Measurements from ENCODE around the gene PDIK1L.

PDIK1L gene

GRCh38 chr1:26162220-26162709 lies 50.6 kb downstream of the PDIK1L start:
- ChIA-PET CTCF (interaction anchor here (0.7 to 2.2 kb wide), 2 partner anchors 7 to 883 kb away, joined by 3 to 6 read pairs; partner anchors contain the start of gene ZNF593), POLR2A (ENCODE audit: low non-redundant PET) (no interaction called here)
- no peak for TF ChIP-seq CTCF (conservative IDR thresholded peaks at IDR 0.05; ENCODE audit: low read depth)
- peak overlapping the region; percentile 24; the same call in 1 of the 2 replicates for H3K27ac ChIP-seq
- no peak for DNase-seq (ENCODE audit: low spot score)

GRCh38 chr1:26163684-26164035 lies 52.0 kb downstream of the PDIK1L start:
- DNase-seq (ENCODE audit: low spot score), result no peak
- CTCF ChIA-PET, result interaction anchor here (0.6 to 0.9 kb wide), 8 partner anchors 19 to 903 kb away, joined by 3 to 6 read pairs (median 4); no protein-coding TSS in a partner anchor
- POLR2A ChIA-PET (ENCODE audit: low non-redundant PET), result no interaction called here
- H3K27ac ChIP-seq, result no peak overlapping the region
- no peak for TF ChIP-seq CTCF (conservative IDR thresholded peaks at IDR 0.05; ENCODE audit: low read depth)

GRCh38 chr1:26164036-26164860 lies 52.6 kb downstream of the PDIK1L start:
- POLR2A ChIA-PET (ENCODE audit: low non-redundant PET), result no interaction called here
- peak; percentile 91 for TF ChIP-seq CTCF (conservative IDR thresholded peaks at IDR 0.05; ENCODE audit: low read depth)
- H3K27ac ChIP-seq, result no peak overlapping the region
- DNase-seq (ENCODE audit: low spot score), result no peak
- CTCF ChIA-PET, result interaction anchor here (0.6 to 1.2 kb wide), 9 partner anchors 19 to 902 kb away, joined by 3 to 6 read pairs (median 3); partner anchors contain the start of gene CEP85

GRCh38 chr1:26164861-26165842 lies 53.5 kb downstream of the PDIK1L start:
- no peak overlapping the region for H3K27ac ChIP-seq
- POLR2A ChIA-PET (ENCODE audit: low non-redundant PET), result no interaction called here

GRCh38 chr1:26166719-26167281 lies 55.2 kb downstream of the PDIK1L start:
- CTCF ChIA-PET, result interaction anchor here (0.6 kb wide), 1 partner anchor 242 kb away, joined by 4 read pairs; no protein-coding TSS in a partner anchor
- POLR2A ChIA-PET (ENCODE audit: low non-redundant PET), result no interaction called here
- TF ChIP-seq CTCF (conservative IDR thresholded peaks at IDR 0.05; ENCODE audit: low read depth), result no peak
- no peak for DNase-seq (ENCODE audit: low spot score)
- H3K27ac ChIP-seq, result no peak overlapping the region

More at GRCh38 chr1:26164861-26165842, 53.5 kb downstream of the PDIK1L start:
- TF ChIP-seq CTCF (conservative IDR thresholded peaks at IDR 0.05; ENCODE audit: low read depth), result no peak
- no peak for DNase-seq (ENCODE audit: low spot score)
- CTCF ChIA-PET, result interaction anchor here (0.7 to 1.2 kb wide), 3 partner anchors 60 to 223 kb away, joined by 3 to 4 read pairs (median 4); partner anchors contain the start of gene CEP85

Data from RWPE1 (cell line).